ENCODE data around the gene TBK1. TPM values are rescaled to one million over a fixed set of nuclear protein-coding genes. Genes with fewer than 3 reads are reported as not detected.

TBK1 gene
- total and polyA plus RNA-seq, 2 of the 13 experiments (the other 11 are each of a cell fraction or from before 2014, with no cell fraction given): 10.3 to 25.2 TPM

DNA sequence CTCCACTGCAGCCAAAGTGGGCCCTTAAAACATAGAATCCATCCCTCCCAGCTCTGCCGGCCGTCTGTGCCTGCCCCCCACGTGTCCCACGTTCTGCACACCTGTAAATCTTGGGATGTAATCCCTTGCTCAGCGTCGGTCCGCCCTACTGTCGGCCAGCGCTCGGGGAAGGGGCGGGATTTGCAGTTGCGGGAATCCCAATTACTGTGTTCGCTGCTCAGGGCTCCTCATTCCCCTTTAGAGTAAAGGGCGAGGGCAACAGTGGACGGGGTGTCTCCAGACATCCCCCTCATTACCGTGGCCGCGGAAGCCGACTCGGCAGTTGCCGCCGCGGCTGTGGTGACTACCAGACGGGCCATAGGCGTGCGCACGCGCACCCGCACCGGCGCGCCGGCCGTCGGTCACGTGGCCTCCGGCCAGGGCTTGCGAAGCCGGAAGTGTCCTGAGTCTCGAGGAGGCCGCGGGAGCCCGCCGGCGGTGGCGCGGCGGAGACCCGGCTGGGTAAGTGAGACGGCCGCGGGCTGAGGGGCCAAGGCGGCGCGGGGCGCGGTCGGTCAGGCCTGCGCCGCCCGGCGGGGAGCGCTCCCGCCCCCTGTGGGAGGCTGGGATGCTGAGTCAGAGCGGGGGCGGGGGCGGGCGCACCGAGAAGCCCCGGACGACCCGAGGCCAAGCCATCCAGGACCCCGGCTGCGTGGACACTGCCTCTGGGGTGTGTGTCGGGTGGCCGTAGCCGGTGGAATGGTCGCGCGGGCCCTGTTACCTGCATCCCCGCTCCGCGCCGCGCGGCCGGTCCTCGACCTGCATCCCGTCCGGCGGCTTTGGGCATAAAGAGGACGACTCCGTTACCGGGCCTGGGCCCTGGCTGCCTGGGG lies at the start of gene TBK1 (continued):
- TF ChIP-seq TERF1 (CRISPR knock-in tag; IDR thresholded peaks at IDR 0.05) (0 out of 2 replicates have a peak, but pooled peaks have one; percentile 51), ARNTL (CRISPR knock-in tag; IDR thresholded peaks at IDR 0.05) (peak; percentile 91), ZIK1 (CRISPR knock-in tag; IDR thresholded peaks at IDR 0.05; ENCODE audit: borderline replicate concordance, low read depth) (peak; percentile 74; the same call in 1 of the 2 replicates), EHMT2 (IDR thresholded peaks at IDR 0.05; ENCODE audit: borderline replicate concordance, low read depth, low read length) (no peak), TEAD2 (CRISPR knock-in tag; IDR thresholded peaks at IDR 0.05) (no peak), ZNF552 (CRISPR knock-in tag; IDR thresholded peaks at IDR 0.05; ENCODE audit: borderline replicate concordance) (peak; percentile 76; the same call in 1 of the 2 replicates), ARHGAP35 (CRISPR knock-in tag; IDR thresholded peaks at IDR 0.05; ENCODE audit: borderline replicate concordance) (no peak), POLR2A (IDR thresholded peaks at IDR 0.05; ENCODE audit: insufficient read depth in 1 of 2, low read depth in 2 of 2, low read length in 2 of 2) (peak in 1 of 2 experiments; percentile 86), ZBED4 (CRISPR knock-in tag; IDR thresholded peaks at IDR 0.05; ENCODE audit: borderline replicate concordance) (no peak), MTA1 (CRISPR knock-in tag; IDR thresholded peaks at IDR 0.05; ENCODE audit: borderline replicate concordance) (peak; percentile 41; the same call in 1 of the 2 replicates), ZNF652 (CRISPR knock-in tag; IDR thresholded peaks at IDR 0.05; ENCODE audit: borderline replicate concordance, low read depth) (no peak), HOXA7 (CRISPR knock-in tag; IDR thresholded peaks at IDR 0.05) (no peak), MED13 (CRISPR knock-in tag; IDR thresholded peaks at IDR 0.05) (no peak), PHB2 (IDR thresholded peaks at IDR 0.05; ENCODE audit: partially characterized antibody) (no peak), TFDP2 (CRISPR knock-in tag; IDR thresholded peaks at IDR 0.05) (peak; percentile 79), ZNF577 (CRISPR knock-in tag; IDR thresholded peaks at IDR 0.05; ENCODE audit: borderline replicate concordance, low read depth) (no peak), MAX (IDR thresholded peaks at IDR 0.05) (peak; percentile 80), GPBP1L1 (CRISPR knock-in tag; IDR thresholded peaks at IDR 0.05) (no peak), PAF1 (CRISPR knock-in tag; IDR thresholded peaks at IDR 0.05) (no peak), CCAR2 (optimal IDR thresholded peaks at IDR 0.05; ENCODE audit: low read depth, low read length) (no peak)
- TF ChIP-seq, protein P1, sequence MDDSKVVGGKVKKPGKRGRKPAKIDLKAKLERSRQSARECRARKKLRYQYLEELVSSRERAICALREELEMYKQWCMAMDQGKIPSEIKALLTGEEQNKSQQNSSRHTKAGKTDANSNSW (CRISPR knock-in tag; IDR thresholded peaks at IDR 0.05; ENCODE audit: borderline replicate concordance): no peak
